Rectal smooth muscle tissue (tissue), 1 donor: ENCODE measurements around the gene TAS2R19.
"Not testable (repeated sequence)": the region's sequence is repeated elsewhere in the genome, so short reads cannot be mapped to it uniquely, and the experiment has no call there.

ENCODE experiments used
- H3K27ac ChIP-seq: one replicate; pipeline ENCODE4 v1.7.0; 2013; ENCODE audit warnings: low read depth, low read length, inconsistent platforms
- H3K27me3 ChIP-seq: one replicate; pipeline ENCODE4 v1.7.0; 2013; ENCODE audit warnings: low read length; ENCODE audit not compliant: control insufficient read depth, insufficient read depth
- H3K36me3 ChIP-seq: one replicate; pipeline ENCODE4 v1.7.0; 2013; ENCODE audit warnings: low read length; ENCODE audit not compliant: control insufficient read depth, insufficient read depth
- H3K4me1 ChIP-seq: one replicate; pipeline ENCODE4 v1.7.0; 2013; ENCODE audit warnings: low read length; ENCODE audit not compliant: control insufficient read depth, insufficient read depth
- H3K4me3 ChIP-seq: one replicate; pipeline ENCODE4 v1.7.0; 2013; ENCODE audit warnings: low read length
- H3K9ac ChIP-seq: one replicate; pipeline ENCODE4 v1.7.0; 2013; ENCODE audit warnings: low read length

Gene TAS2R19

GRCh38 chr12:11022520-11022919 lies at the start of gene TAS2R19:
TSS of gene TAS2R19 (minus strand) at chr12:11022620. CDS start at chr12:11022571, 49 bp downstream.
- Histone ChIP-seq H3K36me3 (no peaks in the 10 kb centered on the region), H3K4me1 (no peaks in the 10 kb centered on the region), H3K27me3 (no peaks in the 10 kb centered on the region)

GRCh38 chr12:11071414-11071813 lies 49.0 kb upstream of the TAS2R19 start:
- no peak overlapping the region for H3K27ac ChIP-seq
- H3K27me3 ChIP-seq = no peaks in the 10 kb centered on the region
- no peaks in the 10 kb centered on the region for H3K4me1 ChIP-seq
- H3K9ac ChIP-seq = no peak overlapping the region
- no peak overlapping the region for H3K4me3 ChIP-seq
- no peaks in the 10 kb centered on the region for H3K36me3 ChIP-seq

More at GRCh38 chr12:11022520-11022919, at the start of gene TAS2R19:
- Histone ChIP-seq H3K4me3 (no peak within 1 kb of the TSS), H3K9ac (no peak within 1 kb of the TSS), H3K27ac (no peak within 1 kb of the TSS)

- H3K4me1 ChIP-seq = no peaks in the 10 kb centered on the region
- H3K9ac ChIP-seq = no peak overlapping the region
- no peaks in the 10 kb centered on the region for H3K36me3 ChIP-seq
These were observed 48.6 kb upstream of the TAS2R19 start for GRCh38 chr12:11070999-11071398.

GRCh38 chr12:11069854-11070365 lies 47.5 kb upstream of the TAS2R19 start:
- H3K27ac ChIP-seq = no peak overlapping the region
- H3K36me3 ChIP-seq = no peaks in the 10 kb centered on the region
- no peak overlapping the region for H3K9ac ChIP-seq
- H3K4me3 ChIP-seq = no peak overlapping the region
- H3K4me1 ChIP-seq = no peaks in the 10 kb centered on the region
- no peaks in the 10 kb centered on the region for H3K27me3 ChIP-seq

More at GRCh38 chr12:11070999-11071398, 48.6 kb upstream of the TAS2R19 start:
- Histone ChIP-seq H3K27ac (no peak overlapping the region), H3K27me3 (no peaks in the 10 kb centered on the region), H3K4me3 (no peak overlapping the region)

- H3K4me3 ChIP-seq = no peak overlapping the region
- no peak overlapping the region for H3K27ac ChIP-seq
- H3K36me3 ChIP-seq = no peaks in the 10 kb centered on the region
- H3K9ac ChIP-seq = no peak overlapping the region
- H3K27me3 ChIP-seq = no peaks in the 10 kb centered on the region
- H3K4me1 ChIP-seq = no peaks in the 10 kb centered on the region
These were observed 45.1 kb upstream of the TAS2R19 start for GRCh38 chr12:11067514-11067913.

GRCh38 chr12:11062194-11062593 lies 39.8 kb upstream of the TAS2R19 start, which contains the start of gene TAS2R46:
TSS of gene TAS2R46 (minus strand) at chr12:11062294. CDS start at chr12:11062294, 0 bp downstream.
- not testable (repeated sequence) for H3K27ac ChIP-seq, H3K27me3 ChIP-seq, H3K4me1 ChIP-seq, H3K4me3 ChIP-seq, H3K36me3 ChIP-seq, H3K9ac ChIP-seq

- no peaks in the 10 kb centered on the region for H3K27me3 ChIP-seq
- no peak overlapping the region for H3K4me3 ChIP-seq
- H3K4me1 ChIP-seq = no peaks in the 10 kb centered on the region
- H3K36me3 ChIP-seq = no peaks in the 10 kb centered on the region
- H3K9ac ChIP-seq = no peak overlapping the region
- no peak overlapping the region for H3K27ac ChIP-seq
These were observed 37.4 kb upstream of the TAS2R19 start for GRCh38 chr12:11059784-11060183.

GRCh38 chr12:11059041-11059440 lies 36.6 kb upstream of the TAS2R19 start:
- Histone ChIP-seq H3K9ac (no peak overlapping the region), H3K4me3 (no peak overlapping the region), H3K36me3 (no peaks in the 10 kb centered on the region), H3K27me3 (no peaks in the 10 kb centered on the region), H3K4me1 (no peaks in the 10 kb centered on the region), H3K27ac (no peak overlapping the region)

- Histone ChIP-seq H3K4me3 (no peak overlapping the region), H3K4me1 (no peaks in the 10 kb centered on the region), H3K36me3 (no peaks in the 10 kb centered on the region), H3K9ac (no peak overlapping the region), H3K27ac (no peak overlapping the region), H3K27me3 (no peaks in the 10 kb centered on the region)
These were observed 32.9 kb upstream of the TAS2R19 start for GRCh38 chr12:11055306-11055705.

- H3K27me3 ChIP-seq, H3K9ac ChIP-seq, H3K4me3 ChIP-seq, H3K4me1 ChIP-seq, H3K36me3 ChIP-seq, H3K27ac ChIP-seq: not testable (repeated sequence)
These were observed 27.5 kb upstream of the TAS2R19 start for GRCh38 chr12:11049806-11050531.

- not testable (repeated sequence) for H3K4me1 ChIP-seq, H3K36me3 ChIP-seq, H3K27me3 ChIP-seq, H3K4me3 ChIP-seq, H3K27ac ChIP-seq, H3K9ac ChIP-seq
These were observed 18.9 kb upstream of the TAS2R19 start for GRCh38 chr12:11041366-11041765.

- no peak overlapping the region for H3K27ac ChIP-seq
- H3K4me3 ChIP-seq = no peak overlapping the region
- H3K27me3 ChIP-seq = no peaks in the 10 kb centered on the region
- no peaks in the 10 kb centered on the region for H3K4me1 ChIP-seq
- H3K36me3 ChIP-seq = no peaks in the 10 kb centered on the region
- H3K9ac ChIP-seq = no peak overlapping the region
These were observed 17.7 kb upstream of the TAS2R19 start for GRCh38 chr12:11040162-11040561.

GRCh38 chr12:11039171-11039570 lies 16.8 kb upstream of the TAS2R19 start:
- Histone ChIP-seq H3K36me3 (no peaks in the 10 kb centered on the region), H3K27me3 (no peaks in the 10 kb centered on the region), H3K4me1 (no peaks in the 10 kb centered on the region), H3K27ac (no peak overlapping the region), H3K9ac (no peak overlapping the region), H3K4me3 (no peak overlapping the region)
